Smooth muscle cell (in vitro differentiated cells): ENCODE data around the gene CEP95. TPM values are rescaled to one million over a fixed set of nuclear protein-coding genes. Genes with fewer than 3 reads are reported as not detected.
"Not testable (repeated sequence)": the region's sequence is repeated elsewhere in the genome, so short reads cannot be mapped to it uniquely, and the experiment has no call there.

ENCODE experiments used
- DNase-seq: peaks from one replicate; lab custom pipeline; 2025; ENCODE audit not compliant: unreplicated experiment; lab: John Stamatoyannopoulos, UW
- H2AFZ ChIP-seq: fragments of 200-600 bp; sonication (generic); 2 replicates; pipeline ENCODE4 v1.6.0; 2016; ENCODE audit warnings: antibody characterized with exemption, low read depth, mild to moderate bottlenecking
- H3F3A ChIP-seq: fragments of 200-600 bp; sonication (generic); 2 replicates; pipeline ENCODE4 v1.6.0; 2017; ENCODE audit warnings: antibody characterized with exemption, low read depth
- H3K27ac ChIP-seq: fragments of 200-600 bp; sonication (generic); 2 replicates; pipeline ENCODE4 v1.5.1; 2016; ENCODE audit warnings: low read depth, mild to moderate bottlenecking
- H3K27me3 ChIP-seq: fragments of 200-600 bp; sonication (generic); 2 replicates; pipeline ENCODE4 v1.6.1; 2016; ENCODE audit warnings: low read depth, mild to moderate bottlenecking
- H3K36me3 ChIP-seq: fragments of 200-600 bp; sonication (generic); 2 replicates; pipeline ENCODE4 v1.5.1; 2016; ENCODE audit warnings: low read depth
- H3K4me1 ChIP-seq: fragments of 200-600 bp; sonication (generic); 2 replicates; pipeline ENCODE4 v1.5.1; 2016; ENCODE audit warnings: low read depth
- H3K4me2 ChIP-seq: fragments of 200-600 bp; sonication (generic); 2 replicates; pipeline ENCODE4 v1.6.0; 2016; ENCODE audit warnings: mild to moderate bottlenecking
- H3K4me3 ChIP-seq: fragments of 200-600 bp; sonication (generic); 2 replicates; pipeline ENCODE4 v1.5.1; 2016; ENCODE audit warnings: mild to moderate bottlenecking
- H3K79me2 ChIP-seq: fragments of 200-600 bp; sonication (generic); 2 replicates; pipeline ENCODE4 v1.6.0; 2016; ENCODE audit warnings: low read depth, mild to moderate bottlenecking
- H3K9ac ChIP-seq: fragments of 200-600 bp; sonication (generic); 2 replicates; pipeline ENCODE4 v1.6.0; 2016; ENCODE audit warnings: low read depth
- H3K9me3 ChIP-seq: fragments of 200-600 bp; sonication (generic); replicated peaks from 2 replicates; pipeline ENCODE4 v1.5.1; 2016; ENCODE audit warnings: low read depth
- H4K20me1 ChIP-seq: fragments of 200-600 bp; sonication (generic); 2 replicates; pipeline ENCODE4 v1.6.0; 2016; ENCODE audit warnings: low read depth
- WGBS: methylation state at CpG from one replicate; pipeline ENCODE4 v1.1.7; 2016; ENCODE audit warnings: low lambda C conversion rate; 5-methylcytosine and 5-hydroxymethylcytosine counted together
- polyA plus RNA-seq: library from polyadenylated mRNA; unstranded; fragments of >200 nt; fragmentation: Nextera tagmentation; extraction: Ambion mirVana; gene quantifications from 2 replicates; pipeline ENCODE4 v1.2.1, GENCODE V29; 2016
- total RNA-seq: library from RNA; depleted of rRNA; stranded (reverse); fragments of >200 nt; gene quantifications from 2 replicates; pipeline ENCODE4 v1.2.3, GENCODE V29; 2014
- TF ChIP-seq, protein P1 (sequence below): fragments of 200-600 bp; sonication (generic); IDR thresholded peaks from 2 replicates; pipeline ENCODE4 v1.5.1; 2017; ENCODE audit warnings: borderline replicate concordance, mild to moderate bottlenecking, antibody characterized with exemption; ENCODE audit not compliant: insufficient read depth, poor library complexity, severe bottlenecking

The CEP95 gene
- total and polyA plus RNA-seq, 2 experiments from 2014 or later = 21.3 to 55.4 TPM

DNA sequence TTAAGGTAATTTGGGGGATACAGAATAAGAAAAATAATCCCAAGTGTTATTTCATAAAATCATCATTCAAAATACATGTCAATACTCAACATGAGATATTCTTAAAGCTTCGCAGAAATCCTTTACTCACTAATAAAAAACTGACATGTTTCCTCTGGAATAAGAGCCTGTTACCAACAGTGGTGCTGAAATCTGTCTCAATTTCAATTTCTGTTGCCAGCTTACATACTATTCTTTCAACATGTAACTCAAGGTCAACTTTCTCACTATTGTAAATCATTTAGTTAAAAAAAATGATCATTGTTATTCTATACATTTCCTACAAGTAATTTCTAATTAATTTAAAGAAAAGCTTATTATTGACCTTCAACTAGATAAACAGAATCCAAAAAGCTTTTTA lies 67.9 kb downstream of the CEP95 start:
- Histone ChIP-seq H3K4me1 (no peaks in the 10 kb centered on the region), H2AFZ (no peak overlapping the region), H3K9ac (no peak overlapping the region), H3K4me3 (no peak overlapping the region), H3K79me2 (peaks cover 27% of the 10 kb centered on the region), H3K9me3 (no peaks in the 10 kb centered on the region), H3K27ac (peak overlapping the region; percentile 43), H3F3A (peaks cover 10% of the 10 kb centered on the region), H3K36me3 (peaks cover 27% of the 10 kb centered on the region), H3K4me2 (no peak overlapping the region), H3K27me3 (no peaks in the 10 kb centered on the region), H4K20me1 (peaks cover 53% of the 10 kb centered on the region)
- WGBS = 97% methylated on average over 1 of the region's 1 CpG
- DNase-seq = no peak
- TF ChIP-seq, protein P1, sequence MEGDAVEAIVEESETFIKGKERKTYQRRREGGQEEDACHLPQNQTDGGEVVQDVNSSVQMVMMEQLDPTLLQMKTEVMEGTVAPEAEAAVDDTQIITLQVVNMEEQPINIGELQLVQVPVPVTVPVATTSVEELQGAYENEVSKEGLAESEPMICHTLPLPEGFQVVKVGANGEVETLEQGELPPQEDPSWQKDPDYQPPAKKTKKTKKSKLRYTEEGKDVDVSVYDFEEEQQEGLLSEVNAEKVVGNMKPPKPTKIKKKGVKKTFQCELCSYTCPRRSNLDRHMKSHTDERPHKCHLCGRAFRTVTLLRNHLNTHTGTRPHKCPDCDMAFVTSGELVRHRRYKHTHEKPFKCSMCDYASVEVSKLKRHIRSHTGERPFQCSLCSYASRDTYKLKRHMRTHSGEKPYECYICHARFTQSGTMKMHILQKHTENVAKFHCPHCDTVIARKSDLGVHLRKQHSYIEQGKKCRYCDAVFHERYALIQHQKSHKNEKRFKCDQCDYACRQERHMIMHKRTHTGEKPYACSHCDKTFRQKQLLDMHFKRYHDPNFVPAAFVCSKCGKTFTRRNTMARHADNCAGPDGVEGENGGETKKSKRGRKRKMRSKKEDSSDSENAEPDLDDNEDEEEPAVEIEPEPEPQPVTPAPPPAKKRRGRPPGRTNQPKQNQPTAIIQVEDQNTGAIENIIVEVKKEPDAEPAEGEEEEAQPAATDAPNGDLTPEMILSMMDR = no peak

DNA sequence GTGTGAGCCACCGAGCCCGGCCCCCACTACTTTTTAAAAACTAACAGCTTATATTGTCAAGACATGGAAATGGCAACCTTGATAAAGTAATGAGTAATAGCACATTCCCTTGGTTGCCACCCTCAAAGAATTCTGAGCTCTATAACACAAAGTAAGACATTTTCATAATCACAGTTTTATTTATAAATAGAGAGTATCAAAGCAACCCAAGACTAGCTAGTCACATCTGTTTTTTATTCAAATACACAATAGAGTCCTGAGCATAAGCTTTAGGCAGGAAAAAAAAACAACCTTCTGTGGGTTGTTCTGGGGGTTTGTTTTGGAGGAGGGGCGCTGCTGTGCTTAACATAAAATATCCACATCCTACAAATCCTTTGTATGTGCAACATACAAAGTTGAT lies 68.7 kb downstream of the CEP95 start:
- no peak for DNase-seq
- H3F3A ChIP-seq = peaks cover 11% of the 10 kb centered on the region
- no peak overlapping the region for H2AFZ ChIP-seq
- no peaks in the 10 kb centered on the region for H3K4me1 ChIP-seq
- peaks cover 57% of the 10 kb centered on the region for H4K20me1 ChIP-seq
- H3K9me3 ChIP-seq = no peaks in the 10 kb centered on the region
- WGBS = 97% methylated on average over 3 of the region's 3 CpGs
- H3K4me2 ChIP-seq = no peak overlapping the region
- TF ChIP-seq, protein P1 = no peak
- peaks cover 27% of the 10 kb centered on the region for H3K79me2 ChIP-seq
- no peak overlapping the region for H3K27ac ChIP-seq
- H3K4me3 ChIP-seq = no peak overlapping the region
- no peak overlapping the region for H3K9ac ChIP-seq
- no peaks in the 10 kb centered on the region for H3K27me3 ChIP-seq
- peaks cover 35% of the 10 kb centered on the region for H3K36me3 ChIP-seq

DNA sequence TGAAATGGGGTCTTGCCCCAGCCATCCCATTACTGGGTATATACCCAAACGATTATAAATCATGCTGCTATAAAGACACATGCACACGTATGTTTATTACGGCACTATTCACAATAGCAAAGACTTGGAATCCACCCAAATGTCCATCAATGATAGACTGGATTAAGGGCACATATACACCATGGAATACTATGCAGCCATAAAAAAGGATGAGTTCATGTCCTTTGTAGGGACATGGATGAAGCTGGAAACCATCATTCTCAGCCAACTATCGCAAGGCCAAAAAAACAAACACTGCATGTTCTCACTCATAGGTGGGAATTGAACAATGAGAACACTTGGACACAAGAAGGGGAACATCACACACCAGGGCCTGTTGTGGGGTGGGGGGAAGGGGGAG lies 70.2 kb downstream of the CEP95 start:
- H3K27ac ChIP-seq, H3K9ac ChIP-seq, H3K4me2 ChIP-seq, H3F3A ChIP-seq, DNase-seq, H3K9me3 ChIP-seq, H3K4me1 ChIP-seq, H3K4me3 ChIP-seq, H3K27me3 ChIP-seq, H2AFZ ChIP-seq: not testable (repeated sequence)
- Histone ChIP-seq H3K36me3 (peaks cover 39% of the 10 kb centered on the region), H3K79me2 (peaks cover 25% of the 10 kb centered on the region), H4K20me1 (peaks cover 66% of the 10 kb centered on the region)
- WGBS = 99% methylated on average over 4 of the region's 4 CpGs

DNA sequence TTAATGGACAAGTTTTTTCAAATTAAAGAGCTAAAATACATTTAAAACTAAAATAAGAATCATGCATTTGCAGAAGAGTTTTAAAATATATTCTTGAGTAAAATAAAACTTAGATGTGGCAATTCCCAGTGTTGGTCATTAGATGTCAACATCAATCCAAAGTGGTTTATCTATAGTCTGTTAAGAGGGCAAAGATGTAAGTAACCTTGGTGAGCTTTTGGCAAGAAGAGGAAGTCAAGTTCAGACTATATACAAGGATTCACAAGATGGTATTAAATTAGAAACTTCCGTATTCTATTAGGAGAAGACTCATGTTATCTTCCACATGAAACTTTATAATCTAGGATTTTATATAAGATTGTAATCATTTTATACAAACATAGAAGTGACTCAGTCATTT lies 73.1 kb downstream of the CEP95 start:
- DNase-seq = no peak

More for the DNA sequence above, 73.1 kb downstream of the CEP95 start:
- peaks cover 34% of the 10 kb centered on the region for H3K36me3 ChIP-seq
- H3F3A ChIP-seq = peaks cover 15% of the 10 kb centered on the region
- H3K79me2 ChIP-seq = peaks cover 19% of the 10 kb centered on the region
- no peak overlapping the region for H3K4me3 ChIP-seq
- WGBS = 100% methylated on average over 1 of the region's 1 CpG
- no peaks in the 10 kb centered on the region for H3K9me3 ChIP-seq
- peaks cover 65% of the 10 kb centered on the region for H4K20me1 ChIP-seq
- no peak overlapping the region for H3K9ac ChIP-seq
- no peak overlapping the region for H3K4me2 ChIP-seq
- peak overlapping the region; percentile 64 for H3K27ac ChIP-seq
- H3K4me1 ChIP-seq = no peaks in the 10 kb centered on the region
- no peaks in the 10 kb centered on the region for H3K27me3 ChIP-seq
- TF ChIP-seq, protein P1 = no peak
- no peak overlapping the region for H2AFZ ChIP-seq
